ENCODE data around the gene HIPK2.
A peak's percentile ranks its signal among the peaks of the same experiment; 100 is the strongest.
"Not testable (repeated sequence)": the region's sequence is repeated elsewhere in the genome, so short reads cannot be mapped to it uniquely, and the experiment has no call there.

The HIPK2 gene

GRCh38 chr7:139611556-139611955, 166.2 kb downstream of the HIPK2 start:
- FAIRE-seq: not testable (repeated sequence)

DNA sequence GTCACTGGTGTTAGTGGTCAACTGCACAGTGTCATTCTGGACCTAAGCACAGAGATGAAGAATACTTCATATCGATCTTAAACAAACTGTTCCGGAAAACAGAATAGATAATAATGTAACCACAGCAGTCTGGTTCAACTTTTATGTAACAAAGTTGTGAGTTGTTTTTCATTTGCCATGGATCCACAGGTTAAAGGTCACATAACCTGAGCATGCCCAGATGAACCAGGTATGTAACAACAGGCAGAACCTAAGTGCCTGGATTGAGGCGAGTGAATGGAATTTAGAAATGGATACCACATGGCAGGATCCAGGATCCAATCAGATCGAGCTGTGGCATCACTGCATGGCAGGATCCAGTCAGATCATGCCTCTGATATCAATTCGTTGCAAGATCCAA, 167.2 kb downstream of the HIPK2 start:
- no peak for FAIRE-seq

- FAIRE-seq: no peak
Observed at GRCh38 chr7:139603896-139604295, 173.9 kb downstream of the HIPK2 start.

DNA sequence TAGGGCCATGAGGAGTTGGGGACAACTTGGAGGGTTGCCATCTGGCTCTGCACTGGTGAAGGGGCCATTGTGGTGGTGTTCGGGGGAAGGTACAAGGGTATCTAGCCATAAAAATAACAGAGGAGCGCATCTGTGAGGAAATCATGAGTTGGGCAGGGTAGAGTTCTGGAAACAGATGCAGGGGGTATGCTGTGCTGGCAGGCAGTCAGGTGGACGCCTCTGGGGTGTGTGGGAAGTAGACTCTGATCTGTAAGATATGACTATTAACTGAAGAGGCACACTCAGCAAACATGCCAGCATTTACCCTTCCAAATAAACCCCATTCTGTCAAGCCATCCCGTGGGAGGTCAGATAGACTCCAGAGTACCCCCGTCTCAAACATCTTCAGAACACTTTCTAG, 174.5 kb downstream of the HIPK2 start:
- no peak for FAIRE-seq

GRCh38 chr7:139602143-139602722, 175.6 kb downstream of the HIPK2 start:
- FAIRE-seq: peak; percentile 46

DNA sequence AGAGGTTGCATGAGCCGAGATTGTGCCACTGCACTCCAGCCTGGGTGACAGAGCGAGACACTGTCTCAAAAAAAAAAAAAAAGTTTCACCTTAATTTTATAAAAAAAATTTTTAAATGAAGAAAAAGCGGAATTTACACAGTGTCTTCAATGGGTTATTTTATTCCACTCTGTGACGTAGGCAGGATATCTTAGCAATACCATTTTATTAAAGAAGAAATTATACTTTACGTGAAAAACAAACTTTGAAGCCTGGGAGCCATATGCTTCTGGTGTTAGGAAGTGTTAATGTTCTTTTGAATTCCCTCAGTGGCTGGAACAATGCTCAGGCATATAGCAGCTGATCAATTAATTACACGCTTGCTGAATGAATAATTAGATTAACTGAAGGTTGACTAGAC, 176.6 kb downstream of the HIPK2 start:
- FAIRE-seq: no peak

DNA sequence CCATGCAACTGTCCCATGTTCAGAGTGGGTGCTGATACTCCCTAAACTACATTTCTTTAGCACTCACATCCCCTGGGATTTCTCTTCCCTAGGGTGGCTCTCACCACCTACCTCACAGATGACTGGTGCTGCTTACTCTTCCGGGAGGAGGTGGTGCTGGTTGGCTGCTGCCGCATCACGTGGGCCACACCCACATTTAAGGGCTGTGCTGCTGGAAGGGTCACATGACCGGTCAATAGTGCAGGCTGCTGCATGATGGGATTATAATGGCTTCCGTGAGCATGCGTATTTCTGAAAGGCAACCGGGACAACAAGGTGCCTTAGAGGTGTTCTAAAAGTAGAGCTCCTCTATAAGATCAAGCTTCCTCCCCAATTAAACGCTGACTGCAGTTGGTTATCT, 177.5 kb downstream of the HIPK2 start:
- no peak for FAIRE-seq

GRCh38 chr7:139598642-139599041, 179.2 kb downstream of the HIPK2 start:
- FAIRE-seq: no peak

- no peak for FAIRE-seq
Observed at GRCh38 chr7:139597028-139597427, 180.8 kb downstream of the HIPK2 start.

DNA sequence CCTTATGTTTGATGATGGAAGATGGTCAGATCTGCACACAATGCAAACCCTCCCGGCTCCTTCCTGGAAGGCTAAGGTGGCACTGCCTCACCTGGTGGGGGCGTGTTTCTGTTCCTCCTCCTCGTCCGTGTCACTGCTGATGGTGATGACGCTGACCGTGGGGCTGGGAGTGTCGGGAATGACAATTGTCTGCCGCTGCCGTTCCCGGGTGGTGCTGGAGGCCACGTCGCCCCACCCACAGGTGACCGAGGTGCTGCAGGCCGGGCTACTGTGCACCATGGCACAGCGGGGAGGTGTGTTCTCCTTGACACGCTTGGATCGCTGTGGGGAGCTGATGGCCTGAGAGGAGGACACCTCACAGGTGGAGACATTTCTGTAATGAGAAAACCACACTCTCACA, 181.2 kb downstream of the HIPK2 start:
- no peak for FAIRE-seq

- FAIRE-seq: no peak
Observed at GRCh38 chr7:139595806-139596205, 182.0 kb downstream of the HIPK2 start.

DNA sequence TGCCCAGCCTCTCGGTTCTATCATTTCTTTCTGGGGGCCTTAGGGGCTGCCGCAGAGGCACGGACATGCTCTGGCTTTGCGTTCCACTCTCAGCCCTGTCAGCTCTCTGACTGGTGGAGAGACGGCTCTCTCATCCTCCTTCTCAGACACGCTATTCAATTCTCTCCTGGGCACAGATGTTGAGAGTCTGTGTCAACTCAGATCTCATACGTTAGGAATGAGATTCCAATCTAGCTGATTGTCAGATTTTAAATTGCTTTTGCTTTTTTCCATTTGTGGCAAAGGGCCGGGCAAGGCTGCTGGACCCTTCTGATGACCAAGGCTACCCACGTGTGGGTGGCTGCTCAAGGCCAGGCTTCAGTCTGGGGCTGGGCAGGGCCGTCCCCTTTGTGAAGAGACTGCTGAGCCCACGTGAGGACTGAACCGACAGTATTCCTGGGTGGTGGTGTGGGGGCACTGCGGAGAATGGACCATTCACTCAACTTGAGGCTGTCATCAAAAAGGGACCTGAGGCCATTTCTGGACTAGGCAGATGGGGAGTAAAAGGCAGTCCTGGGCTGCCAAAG, 182.8 kb downstream of the HIPK2 start:
- no peak for FAIRE-seq

DNA sequence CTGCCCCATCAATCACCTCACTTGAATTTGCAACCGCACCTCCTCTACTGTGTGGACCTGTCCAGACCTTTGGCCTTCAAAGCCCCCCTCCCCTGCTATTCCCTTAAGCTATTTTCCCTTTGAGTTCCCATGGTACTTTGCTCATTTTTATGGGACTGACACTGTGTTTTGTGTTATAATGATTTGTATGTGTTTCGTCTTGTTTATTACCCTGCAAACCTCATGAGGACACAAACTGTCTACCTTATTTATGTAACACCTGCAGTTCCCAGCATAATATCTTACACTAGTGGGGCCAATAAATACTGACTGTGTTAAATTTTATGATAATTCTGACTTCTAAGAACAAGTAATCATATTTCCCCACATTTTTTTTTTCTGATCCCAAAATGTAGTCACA, 183.7 kb downstream of the HIPK2 start:
- no peak for FAIRE-seq

DNA sequence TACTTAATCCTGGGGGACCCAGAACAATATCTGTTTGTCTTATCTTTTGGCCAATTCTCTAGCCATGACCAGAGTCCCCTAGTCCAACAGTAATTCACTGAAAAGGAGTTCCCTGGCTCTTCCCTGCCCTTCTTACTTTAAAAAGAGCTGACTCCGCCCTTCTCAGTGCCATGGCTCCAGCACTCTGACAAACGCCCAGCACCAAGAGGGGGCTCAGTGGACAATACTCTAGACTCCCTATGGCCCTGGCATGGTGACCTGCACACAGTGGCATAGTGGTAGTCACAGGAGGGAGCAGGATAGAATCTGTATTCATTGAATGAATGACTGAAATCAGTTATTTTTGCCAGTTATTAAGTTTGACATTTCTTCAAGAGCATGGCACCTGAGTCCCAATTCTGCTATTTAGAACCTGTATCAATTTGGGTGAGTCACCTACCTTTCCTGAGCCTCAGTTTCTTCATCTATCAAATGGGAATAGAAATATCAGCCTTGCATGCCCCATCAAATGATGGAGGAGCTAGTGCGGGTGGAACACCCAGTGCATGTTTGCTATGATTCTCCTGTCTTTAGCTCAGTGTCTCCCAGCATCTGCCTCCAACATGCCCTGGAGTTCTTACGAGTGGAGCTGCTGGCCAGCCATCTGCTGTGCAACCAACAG, 184.9 kb downstream of the HIPK2 start:
- FAIRE-seq: no peak

GRCh38 chr7:139591550-139592195, 186.1 kb downstream of the HIPK2 start:
- no peak for FAIRE-seq

DNA sequence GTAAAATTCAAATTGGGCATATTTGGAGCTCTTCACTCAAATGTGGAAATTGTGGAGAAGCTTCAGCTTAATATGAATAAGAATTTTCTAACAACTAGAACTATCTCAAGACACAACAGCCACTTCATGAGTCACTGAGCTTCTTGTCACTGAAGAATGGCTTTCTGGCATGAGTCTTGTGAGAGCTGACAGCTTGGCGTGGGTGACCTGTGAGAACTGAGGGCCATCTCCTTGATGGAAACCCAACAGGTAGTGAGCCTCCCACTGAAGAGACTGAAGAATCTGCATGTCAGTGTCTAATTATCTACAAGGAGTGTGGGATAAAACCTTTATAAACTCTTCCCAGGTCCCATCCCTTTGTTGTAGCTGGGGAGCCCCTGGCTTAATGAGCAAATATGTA, 188.3 kb downstream of the HIPK2 start:
- FAIRE-seq: no peak

DNA sequence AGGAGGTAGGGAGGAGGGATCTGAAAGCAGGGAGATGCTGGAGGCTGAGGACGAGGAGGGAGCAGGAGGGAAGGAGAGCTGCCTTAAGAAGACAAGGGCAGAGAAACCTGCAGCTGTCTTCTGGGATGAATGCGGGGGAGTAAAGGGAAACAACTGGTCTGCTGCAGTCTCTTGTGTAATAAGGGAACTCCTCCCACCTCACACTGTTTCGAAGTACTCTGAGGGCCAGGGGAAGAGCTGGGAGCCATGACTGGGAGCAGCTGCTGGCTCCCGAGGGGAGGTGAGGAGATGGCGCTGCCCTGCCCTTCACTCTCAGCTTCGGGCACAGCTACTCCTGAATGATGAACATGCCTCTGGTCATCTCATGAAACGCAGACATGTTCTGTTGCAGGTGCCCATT, 189.2 kb downstream of the HIPK2 start:
- no peak for FAIRE-seq

GRCh38 chr7:139587535-139587934, 190.3 kb downstream of the HIPK2 start:
- no peak for FAIRE-seq

- FAIRE-seq: no peak
Observed at GRCh38 chr7:139586286-139586685, 191.5 kb downstream of the HIPK2 start.

- no peak for FAIRE-seq
Observed at GRCh38 chr7:139585042-139585441, 192.8 kb downstream of the HIPK2 start.

- FAIRE-seq: no peak
Observed at GRCh38 chr7:139583826-139584553, 193.8 kb downstream of the HIPK2 start.

DNA sequence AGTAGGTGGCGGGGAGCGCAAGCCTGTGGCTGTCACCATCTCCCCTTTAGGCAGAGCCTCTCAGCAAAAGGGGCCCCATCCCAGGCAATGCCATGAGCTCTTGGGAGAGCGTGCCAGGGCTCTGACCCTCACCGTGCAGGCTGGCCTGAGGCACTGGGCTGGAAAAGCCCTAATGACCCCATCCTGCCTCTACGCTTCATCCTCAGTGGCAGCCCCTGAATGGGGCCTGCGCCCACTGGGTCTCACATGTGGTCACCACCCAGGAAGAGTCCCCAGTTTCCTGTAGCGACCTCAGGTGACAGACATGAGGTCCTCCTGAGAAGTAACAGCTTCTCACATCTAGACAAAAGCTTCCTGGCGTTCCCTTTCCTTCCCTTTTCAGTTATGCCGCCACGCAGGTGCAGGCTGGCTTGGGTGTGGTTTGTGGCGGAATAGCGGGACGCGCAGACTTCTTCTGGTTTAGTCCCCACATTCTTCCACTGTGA, 195.1 kb downstream of the HIPK2 start:
- FAIRE-seq: no peak

GRCh38 chr7:139582130-139582650, 195.6 kb downstream of the HIPK2 start:
- FAIRE-seq: no peak

Data from A204.1 (cell line).